K562 treated with DMSO at 1 percent for 48 hours (cell line): ENCODE data around the gene SERPINC1. TPM values are rescaled to one million over a fixed set of nuclear protein-coding genes. Genes with fewer than 3 reads are reported as not detected.

Experiments
- total RNA-seq: library from RNA; unstranded; fragments of 300-600 nt; gene quantifications from 2 replicates; pipeline ENCODE4 v1.2.3, GENCODE V29; 2022; ENCODE audit warnings: low replicate concordance; ENCODE audit errors: extremely low read depth

SERPINC1 gene
- total RNA-seq: not detected in 2 replicates

DNA sequence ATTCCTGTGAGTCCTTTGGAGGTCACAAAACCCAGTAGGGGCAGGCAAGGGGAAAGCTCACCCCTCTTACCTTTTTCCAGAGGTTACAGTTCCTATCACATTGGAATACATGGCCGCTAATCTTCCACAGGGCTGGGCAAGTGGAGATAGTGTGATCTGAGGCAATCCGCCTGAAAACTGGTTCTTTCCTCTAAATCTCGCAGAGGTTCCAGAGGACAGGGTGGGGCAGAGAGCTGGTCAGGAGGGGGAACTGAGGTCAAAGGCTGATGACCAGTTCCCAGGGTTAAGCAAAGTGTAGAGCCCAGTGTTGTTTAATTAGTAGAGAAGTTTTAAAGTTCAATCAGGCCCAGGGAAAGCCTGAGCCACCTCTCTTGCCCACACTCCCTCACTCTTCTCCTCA is at the start of gene SERPINC1:
Gene SERPINC1, minus strand, starts transcription at position 179 of the 400 bp plus-strand sequence. Its CDS starts 68 bp downstream, at position 111.

DNA sequence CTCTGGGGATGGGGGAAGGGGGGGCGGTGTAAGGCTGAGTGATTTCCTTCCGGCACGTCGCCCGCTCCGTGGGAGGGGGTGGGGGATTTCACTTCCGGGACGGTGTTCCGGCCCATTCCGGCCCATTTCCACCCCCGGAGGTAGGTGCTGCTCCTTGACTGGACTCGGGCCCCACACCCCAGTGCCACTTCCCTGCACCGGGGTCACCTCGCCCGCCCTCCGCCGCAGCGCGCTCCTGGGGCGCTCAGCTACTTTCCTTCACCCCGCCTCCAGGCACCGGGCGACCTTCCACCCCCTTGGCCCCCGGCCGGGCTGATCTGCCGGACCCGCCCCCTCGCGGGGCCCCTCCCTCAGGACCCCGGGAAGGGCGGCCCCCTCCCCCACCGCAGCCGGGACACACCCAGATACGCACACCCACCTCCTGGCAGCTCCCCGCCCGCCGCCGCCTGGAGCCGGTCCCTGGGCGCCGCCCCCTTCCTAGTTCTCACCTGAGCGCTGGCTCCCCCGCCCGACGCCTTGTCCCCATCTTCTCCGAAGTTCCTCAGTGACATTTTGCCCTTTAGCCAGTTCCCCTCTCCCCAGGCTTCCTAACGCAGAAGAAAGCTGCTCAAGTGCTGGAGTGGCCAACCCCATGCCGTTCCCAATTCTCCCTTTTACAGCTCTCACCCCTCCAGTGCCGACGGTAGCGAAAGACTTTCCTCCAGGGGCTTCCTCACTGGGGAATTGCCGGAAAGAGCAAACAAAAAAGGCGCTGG is 48.7 kb downstream of the SERPINC1 start, which contains the start of gene ZBTB37:
Gene ZBTB37, plus strand, starts transcription at position 115 of the 755 bp plus-strand sequence. CDS start 1,846 bp downstream, outside the sequence.

DNA sequence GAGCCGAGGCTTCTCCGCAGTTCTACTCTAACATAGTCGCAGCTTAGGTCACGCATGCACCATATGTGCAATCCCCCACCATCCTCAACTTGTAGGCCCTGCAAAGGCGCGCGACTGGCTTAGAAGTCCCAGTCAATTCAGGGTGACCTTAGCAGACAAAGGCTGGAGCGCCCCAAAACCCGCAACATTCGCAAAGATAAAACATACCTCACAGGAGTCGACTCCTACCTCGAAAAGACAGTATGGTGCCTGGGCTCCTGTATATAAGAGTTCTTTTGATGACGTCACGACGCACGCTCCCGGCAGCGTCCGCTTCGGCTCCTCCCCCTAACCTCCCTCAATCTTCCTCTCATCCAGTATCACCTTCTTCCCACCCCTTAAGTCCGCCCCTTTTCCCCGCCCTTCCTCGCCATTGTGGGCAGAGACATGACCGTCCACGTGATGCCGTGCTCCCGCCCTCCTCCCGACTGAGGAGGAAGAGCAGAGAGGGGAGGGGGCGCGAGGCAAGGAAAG is 49.3 kb downstream of the SERPINC1 start, which contains the start of gene GAS5:
Gene GAS5, minus strand, starts transcription at position 237 of the 513 bp plus-strand sequence.

Other genes starting within 250 kb of the SERPINC1 start
- not detected in 2 replicates for gene ANKRD45, start 247.5 kb downstream of the SERPINC1 start, total RNA-seq
- not detected in 2 replicates for gene KLHL20, start 202.3 kb downstream of the SERPINC1 start, total RNA-seq
- gene DARS2, start 92.7 kb downstream of the SERPINC1 start, total RNA-seq: not detected in 2 replicates
- gene CENPL, start 92.4 kb downstream of the SERPINC1 start, total RNA-seq: not detected in 2 replicates
- not detected in 2 replicates for gene GAS5, start 49.3 kb downstream of the SERPINC1 start, total RNA-seq
- gene ZBTB37, start 48.9 kb downstream of the SERPINC1 start, total RNA-seq: not detected in 2 replicates
- not detected in 2 replicates for gene RC3H1, start 105.0 kb upstream of the SERPINC1 start, total RNA-seq
- gene RABGAP1L, start 242.2 kb upstream of the SERPINC1 start, total RNA-seq: not detected in 2 replicates